KBM-7 (cell line): Measurements from ENCODE around the gene LDLRAD4.
"Not testable (repeated sequence)": the region's sequence is repeated elsewhere in the genome, so short reads cannot be mapped to it uniquely, and the experiment has no call there.

Experiments used
- DNase-seq: peaks from one replicate; pipeline ENCODE4 v3.0.0-alpha.2; 2015
- in situ Hi-C: fragments of 300-500 bp; cut with MboI; formaldehyde crosslinking; loops from 2 replicates; pipeline ENCODE4 v1.14.3; 2020; ENCODE audit warnings: low sequenced_read_pairs, low pct_unique_long_range_greater_than_20kb, mixed read lengths

The LDLRAD4 gene

DNA sequence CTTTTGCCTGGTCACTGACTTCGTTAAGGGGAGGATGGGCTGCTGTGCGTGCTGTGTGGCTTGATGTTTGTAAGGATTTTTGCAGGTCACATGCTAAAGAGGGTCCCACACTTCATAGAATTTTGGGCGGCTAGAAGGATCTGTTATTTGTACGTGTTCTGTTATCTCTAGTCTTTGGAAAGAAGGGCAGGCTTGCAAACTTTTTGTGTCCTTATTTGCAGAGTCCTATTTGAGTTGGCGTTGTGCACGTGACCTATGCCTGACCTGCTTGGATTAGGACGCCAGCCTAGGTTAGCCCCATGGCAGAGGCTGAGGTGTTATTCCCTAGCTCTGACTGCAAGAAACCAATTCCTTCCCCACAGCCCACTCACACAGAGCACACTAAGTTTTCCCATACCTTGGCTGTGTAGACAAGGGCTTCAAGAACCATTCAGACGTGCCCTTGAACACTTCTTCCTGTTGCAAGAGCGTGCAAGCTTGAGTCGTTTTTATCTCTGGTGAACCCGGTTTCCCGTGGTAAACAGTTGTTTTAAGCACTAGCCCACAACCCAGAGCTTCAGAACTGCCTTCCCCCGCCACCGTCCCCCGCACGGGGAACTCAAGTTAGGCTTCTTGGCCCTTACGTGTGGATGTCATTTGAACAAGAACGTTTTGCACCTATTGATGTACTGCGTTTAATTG, 94.6 kb downstream of the LDLRAD4 start:
- peak; percentile 50 for DNase-seq
- in situ Hi-C loops = no loop called here

DNA sequence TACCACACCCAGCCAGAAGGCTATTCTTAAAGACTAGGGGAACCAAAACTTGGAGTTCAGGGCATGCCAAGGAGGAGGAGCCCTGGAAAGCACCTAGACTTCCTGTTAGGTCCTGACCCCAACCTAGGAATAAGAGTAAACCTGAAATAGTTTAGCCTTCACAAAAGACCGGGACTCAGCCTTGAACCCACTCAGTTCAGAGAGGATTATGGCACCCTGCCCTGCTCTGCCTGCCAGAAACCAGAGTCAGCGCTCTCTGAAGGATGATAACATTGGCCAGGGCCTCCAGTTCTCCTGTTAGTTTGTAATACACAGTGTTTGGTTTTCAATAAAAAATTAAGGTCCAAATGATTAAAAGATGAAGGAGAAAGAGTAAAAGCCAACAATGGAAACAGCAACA, 96.4 kb downstream of the LDLRAD4 start:
- in situ Hi-C loops = no loop called here
- DNase-seq = no peak

DNA sequence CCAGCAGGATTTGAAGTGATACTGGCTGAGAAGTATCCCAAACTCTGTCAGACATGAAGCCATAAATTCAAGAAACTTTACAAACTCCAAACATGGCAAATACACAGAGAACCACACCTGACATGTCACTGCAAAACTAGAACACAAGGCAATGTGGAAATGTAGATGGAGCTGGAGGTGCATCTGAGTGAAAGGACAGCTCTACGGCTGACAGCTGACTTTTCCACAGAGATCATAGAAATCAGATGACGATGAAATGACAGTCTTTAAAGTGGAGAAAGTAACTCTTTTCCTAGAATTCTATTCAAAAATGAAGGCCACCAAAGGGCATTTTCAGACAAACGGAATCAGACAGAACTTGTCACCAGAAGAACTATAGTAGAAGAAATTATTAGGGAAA, 97.5 kb downstream of the LDLRAD4 start:
- no peak for DNase-seq
- in situ Hi-C loops = no loop called here

DNA sequence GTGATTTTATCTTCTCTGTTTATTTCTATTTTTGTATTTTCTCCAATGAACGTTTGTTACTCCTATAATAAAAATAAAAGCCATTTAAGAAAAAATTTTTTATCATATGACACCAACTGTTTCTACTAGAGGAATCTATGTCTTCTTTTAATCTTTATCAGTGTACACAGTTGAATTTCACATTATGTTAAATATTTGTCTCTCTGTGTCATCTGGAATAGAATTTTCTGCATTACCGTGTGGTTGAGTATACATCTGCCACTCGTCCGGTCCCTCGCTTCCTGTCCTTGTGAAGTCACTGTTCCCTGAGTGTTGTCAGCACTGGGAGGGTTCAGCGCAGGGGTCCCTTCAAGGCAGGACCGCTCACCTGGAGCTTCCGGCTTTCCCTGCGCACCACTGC, 99.2 kb downstream of the LDLRAD4 start:
- in situ Hi-C loops = no loop called here
- DNase-seq = no peak

DNA sequence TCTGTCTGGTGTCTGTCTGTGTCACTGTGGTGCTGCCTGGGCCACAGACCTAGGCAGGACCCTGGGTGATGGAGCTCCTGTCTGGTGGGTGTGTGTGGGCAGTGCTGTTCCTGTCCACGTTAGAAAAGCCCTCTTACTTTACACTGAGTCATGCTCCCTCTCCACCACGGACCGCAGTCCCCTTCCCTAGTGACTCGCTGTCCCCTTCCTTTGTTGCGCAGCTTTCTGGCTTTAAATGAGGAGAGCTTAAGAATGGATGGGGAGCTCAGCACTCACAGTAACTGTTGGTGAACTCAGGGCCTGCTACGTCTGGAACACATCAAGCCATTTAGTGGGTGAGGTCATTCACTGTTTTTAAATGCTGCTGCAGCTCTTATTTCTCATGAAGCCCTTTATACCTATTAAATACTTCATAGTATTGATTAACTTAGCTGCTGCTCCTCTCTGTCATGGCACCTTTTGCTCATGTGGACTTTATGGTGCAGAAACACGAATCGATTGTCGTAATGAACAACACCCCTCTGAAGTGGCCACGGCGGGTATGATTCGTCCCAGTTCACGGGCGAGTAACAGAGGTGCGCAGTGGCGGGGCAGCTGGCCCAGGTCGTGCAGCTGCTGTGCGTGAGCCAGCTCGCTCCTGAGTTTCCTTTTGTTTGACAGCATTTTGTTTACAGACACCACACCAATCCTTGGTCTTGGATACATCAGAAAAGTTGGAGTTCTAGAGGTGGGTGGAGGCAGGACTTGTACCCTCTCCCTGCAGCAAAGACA, 100.4 kb downstream of the LDLRAD4 start:
- DNase-seq = no peak
- in situ Hi-C loops = no loop called here

DNA sequence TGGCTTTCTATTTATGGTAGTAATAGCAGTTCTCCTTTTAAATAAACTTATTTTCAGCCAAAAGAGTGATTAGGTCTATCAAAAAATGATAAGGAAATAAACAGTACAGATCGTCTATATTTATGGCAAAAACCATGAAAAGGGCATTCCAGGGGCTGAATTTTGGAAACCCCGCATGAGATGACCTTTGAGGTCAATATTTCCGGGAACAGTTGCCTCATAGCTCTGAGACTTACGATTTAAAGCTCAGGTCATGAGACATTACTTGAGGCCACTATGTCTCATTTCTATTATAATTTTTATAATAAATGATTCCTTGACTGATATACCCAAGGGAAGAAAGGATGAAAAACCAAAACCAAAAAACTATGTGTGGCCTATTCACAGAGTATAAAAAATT, 101.1 kb downstream of the LDLRAD4 start:
- in situ Hi-C loops = no loop called here
- no peak for DNase-seq

DNA sequence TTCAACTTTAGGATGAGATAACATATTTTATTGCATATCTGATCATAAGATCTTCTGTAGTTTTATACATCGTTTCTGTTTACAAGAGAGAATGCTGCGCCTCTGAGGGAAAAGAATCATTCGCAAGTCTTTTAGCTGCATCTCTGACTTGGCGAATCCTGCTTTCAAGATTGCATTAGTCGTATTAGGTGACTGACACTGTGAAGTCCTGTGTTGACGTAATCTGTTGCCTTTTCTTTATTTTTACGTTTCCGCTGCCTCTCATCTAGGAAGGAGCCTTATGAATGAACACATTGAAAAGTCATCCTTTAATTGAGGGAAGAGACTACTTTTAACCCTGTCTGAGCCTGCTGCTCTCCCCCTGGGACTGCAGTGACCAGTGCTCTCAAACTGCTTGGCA, 101.5 kb downstream of the LDLRAD4 start:
- in situ Hi-C loops = no loop called here
- no peak for DNase-seq

DNA sequence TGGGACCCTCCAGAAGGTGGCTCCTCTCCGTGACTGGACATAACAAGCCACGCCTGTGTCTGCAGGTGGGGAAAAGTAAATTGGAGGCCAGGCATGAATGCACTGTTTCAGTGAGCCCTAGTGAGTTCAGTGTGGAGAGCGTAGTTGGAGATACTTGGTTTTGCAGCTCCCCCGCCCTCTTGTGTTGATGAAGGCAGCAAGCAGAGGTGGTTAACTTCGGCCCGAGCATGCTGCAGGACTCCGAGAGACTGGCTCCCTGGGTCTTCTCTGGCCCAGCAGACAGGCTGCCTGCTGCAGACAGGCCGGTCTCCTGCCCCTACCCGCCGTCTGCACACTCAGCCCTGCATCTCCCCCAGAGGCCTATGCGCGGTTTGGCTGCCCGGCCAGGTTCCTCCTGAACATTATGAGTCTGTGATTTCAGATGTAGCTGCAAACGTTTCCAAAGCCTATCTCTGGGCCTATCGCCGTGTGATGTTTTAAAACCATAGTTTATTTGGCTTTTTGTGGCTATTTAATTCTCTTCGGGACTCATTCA, 102.4 kb downstream of the LDLRAD4 start:
- DNase-seq = no peak
- in situ Hi-C loops = no loop called here

DNA sequence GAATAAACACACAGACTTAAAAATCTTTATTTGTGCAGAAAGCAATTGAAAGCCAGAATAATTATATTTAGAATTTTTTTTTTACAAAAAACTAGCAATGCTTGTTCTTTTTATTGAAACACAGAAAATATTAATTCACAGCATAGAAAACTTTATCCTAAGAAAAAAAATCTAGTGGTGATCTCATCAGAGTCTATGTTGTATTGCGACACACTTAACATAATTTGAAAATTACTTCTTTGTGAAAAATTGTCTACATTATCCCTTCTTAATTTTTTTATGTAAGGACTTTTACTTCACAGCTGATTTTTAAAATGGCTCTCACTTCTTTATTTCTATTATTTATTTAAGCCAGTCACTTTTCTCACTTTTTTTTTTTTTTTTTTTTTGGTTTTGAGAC, 103.4 kb downstream of the LDLRAD4 start:
- no peak for DNase-seq
- in situ Hi-C loops = no loop called here

DNA sequence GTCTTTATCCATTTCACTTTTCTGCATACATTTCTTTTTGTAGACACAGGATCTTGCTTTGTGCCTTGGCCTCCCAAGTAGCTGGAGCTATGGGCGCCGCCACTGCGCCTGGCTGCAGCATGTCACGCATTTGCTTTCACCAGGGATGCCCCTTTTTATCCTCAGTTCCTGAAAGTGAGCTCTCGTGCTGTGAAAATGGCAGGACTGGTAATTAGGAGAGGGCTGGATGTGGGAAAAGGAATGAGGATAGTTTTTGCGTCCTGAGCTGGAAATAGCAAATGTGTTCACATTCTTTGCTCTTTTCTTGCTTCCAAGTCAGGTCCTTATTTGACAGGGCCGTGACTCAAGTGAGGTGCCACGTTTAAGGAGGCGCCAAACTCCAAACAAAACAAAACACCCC, 104.6 kb downstream of the LDLRAD4 start:
- in situ Hi-C loops = no loop called here
- no peak for DNase-seq

DNA sequence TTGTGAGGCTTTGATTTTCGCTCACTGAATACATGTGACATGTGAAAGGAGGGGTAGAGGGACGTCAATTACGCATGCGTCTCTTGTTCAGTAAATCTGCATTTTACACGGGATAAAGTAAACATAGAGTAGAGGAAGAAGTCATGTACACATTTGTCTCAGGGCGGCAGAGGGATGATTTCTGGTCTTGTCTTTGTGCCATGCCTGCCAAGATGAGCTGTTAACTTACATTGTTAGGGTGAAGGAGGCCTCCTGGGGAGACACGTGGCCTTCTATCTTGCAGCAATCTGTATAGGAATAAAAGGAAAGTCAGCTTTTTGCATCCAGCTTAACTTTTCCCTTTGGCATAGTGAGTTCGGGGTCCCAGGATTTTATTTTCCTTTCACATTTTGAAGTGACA, 106.3 kb downstream of the LDLRAD4 start:
- no peak for DNase-seq
- in situ Hi-C loops = no loop called here

DNA sequence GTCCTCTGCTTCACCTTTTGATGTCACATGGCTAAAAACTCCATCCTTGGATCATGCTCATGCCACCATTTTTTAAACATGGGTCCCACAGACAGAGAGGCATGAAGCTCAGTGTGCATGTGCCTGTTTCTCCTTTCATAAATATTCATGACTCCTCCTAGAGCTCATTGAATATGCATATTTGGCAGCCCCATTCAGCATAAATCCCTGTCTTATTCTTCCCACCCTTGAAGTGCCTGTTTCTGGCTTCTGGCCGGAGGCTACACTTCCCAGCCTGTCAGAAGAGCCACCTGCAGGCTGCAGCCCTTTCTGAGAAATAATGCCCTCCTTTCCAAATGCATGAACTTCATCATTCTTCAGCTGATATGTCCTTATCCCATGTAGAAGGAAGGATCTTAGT, 109.7 kb downstream of the LDLRAD4 start:
- DNase-seq = no peak
- in situ Hi-C loops = no loop called here

DNA sequence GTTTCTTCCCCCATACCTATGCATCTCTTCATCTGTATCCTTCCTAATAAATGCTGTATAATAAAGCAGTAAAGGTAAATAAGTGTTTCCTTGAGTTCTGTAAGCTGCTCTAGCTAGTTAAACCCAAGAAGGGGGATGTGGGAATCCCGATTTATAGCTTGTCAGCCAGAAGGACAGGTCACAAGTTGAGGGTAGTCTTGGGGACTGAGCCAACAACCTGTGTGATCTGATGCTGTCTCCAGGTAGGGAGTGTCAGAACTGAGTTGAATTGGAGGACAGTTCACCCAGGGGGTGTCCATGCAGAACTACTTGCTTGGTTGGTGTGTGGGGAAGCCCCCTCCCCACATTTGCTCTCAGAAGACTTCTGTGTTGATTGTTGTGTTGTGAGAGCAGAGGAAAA, 112.4 kb downstream of the LDLRAD4 start:
- in situ Hi-C loops = no loop called here
- DNase-seq = no peak

DNA sequence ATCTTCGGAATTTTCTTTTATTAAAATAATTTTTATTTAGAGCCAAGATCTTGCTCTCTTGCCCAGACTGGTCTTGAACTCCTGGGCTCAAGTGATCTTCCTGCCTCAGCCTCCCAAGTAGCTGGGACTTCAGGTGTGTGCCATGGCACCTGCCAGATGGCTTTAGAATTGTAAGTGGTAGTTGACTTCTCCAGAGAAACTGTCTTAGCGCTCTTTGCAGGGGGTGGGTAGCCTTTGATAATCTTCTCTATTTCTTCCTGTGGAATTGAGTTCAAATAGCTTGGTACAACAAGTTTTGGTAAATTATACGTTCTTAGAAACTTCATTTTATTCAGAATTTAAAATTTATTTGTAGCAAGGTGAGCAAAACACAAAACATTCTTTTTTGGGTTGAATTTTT, 113.3 kb downstream of the LDLRAD4 start:
- in situ Hi-C loops = no loop called here
- no peak for DNase-seq

DNA sequence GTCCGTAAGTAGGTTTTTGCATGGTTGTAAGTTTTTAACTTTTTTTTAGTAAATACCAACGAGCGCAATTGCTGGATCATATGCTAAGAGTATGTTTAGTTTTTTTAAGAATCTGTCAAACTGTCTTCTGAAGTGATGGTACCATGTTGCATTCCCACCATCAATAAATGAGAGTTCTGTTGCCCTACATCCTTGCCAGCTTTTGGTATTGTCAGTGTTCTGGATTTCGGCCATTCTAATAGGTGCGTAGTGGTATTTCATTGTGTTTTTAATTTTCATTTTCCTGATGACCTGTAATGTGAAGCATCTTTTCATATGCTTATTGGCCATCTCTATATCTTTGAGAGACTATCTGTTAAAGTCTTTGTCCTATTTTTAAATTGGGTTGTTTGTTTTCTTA, 114.3 kb downstream of the LDLRAD4 start:
- in situ Hi-C loops = no loop called here
- no peak for DNase-seq

DNA sequence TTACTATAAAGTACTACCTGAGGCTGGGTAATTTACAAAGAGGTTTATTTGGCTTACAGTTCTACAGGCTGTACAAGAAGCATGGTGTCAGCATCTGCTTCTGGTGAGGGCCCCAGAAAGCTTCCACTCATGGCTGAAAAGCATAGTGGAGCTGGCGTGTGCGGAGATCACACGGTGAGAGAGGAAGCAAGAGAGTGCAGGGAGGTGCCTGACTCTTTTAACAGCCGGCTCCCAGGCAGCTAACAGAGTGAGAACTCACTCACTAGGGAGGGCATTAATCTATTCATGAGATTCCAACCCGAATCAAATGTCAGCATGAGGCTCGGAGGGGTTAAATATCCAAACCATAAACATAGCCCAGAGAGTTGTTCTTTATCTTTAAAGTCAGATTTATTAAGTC, 117.3 kb downstream of the LDLRAD4 start:
- no peak for DNase-seq
- in situ Hi-C loops = no loop called here

DNA sequence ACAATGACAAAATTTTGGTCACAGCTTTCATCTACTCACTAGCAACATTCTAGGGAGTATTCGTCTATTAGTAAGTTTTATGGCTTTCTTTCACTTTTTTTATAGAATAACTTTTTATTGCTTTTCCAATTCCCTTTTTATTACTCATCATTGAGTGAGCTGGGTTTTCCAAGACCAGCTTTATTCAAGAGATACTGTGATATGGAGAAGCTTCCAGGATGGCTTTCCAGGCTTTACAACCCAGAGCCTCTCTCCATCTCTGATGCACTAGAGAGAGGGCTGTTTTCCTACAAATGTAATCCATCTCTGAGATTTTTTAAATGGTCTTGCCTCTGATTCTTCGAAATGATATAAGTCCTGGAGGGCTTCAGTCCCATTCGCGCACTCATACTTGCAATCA, 118.3 kb downstream of the LDLRAD4 start:
- no peak for DNase-seq
- in situ Hi-C loops = no loop called here

DNA sequence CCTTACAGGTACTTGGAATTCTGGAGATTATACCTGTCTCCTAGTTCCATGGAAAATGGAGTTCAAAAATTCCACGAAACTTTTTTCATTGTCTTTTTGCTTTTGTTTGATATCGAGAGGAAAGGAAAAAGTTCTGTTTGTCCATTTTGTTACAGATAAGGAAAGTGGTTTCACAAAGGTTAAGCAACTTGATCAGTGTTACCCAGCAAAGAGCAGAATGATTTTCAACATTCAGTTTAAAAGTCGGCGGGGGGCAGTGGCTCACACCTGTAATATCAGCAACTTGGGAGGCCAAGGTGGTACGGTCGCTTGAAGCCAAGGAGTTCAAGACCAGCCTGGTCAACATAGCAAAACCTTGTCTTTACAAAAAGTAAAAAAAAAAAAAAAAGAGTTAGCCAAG, 118.8 kb downstream of the LDLRAD4 start:
- in situ Hi-C loops = no loop called here
- DNase-seq = no peak

DNA sequence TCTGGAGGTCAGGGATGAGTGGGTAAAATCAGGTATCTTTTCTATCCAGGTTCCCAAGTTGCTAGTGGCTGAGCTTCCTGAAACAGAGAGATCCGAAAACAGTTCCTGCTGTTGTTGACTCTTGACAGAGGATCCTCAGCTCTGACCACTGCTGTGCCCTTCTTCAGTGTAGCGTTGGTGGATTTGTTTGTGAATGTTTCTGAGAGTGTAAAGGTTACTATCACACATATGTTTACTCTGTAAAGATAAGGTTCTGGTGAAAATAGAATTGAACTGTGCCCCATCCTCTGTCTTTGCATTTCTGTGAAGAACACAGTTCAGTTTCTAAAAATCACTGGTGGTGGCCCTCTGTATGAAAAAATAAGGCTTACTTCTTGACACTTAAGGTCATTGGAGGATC, 119.8 kb downstream of the LDLRAD4 start:
- in situ Hi-C loops = no loop called here

DNA sequence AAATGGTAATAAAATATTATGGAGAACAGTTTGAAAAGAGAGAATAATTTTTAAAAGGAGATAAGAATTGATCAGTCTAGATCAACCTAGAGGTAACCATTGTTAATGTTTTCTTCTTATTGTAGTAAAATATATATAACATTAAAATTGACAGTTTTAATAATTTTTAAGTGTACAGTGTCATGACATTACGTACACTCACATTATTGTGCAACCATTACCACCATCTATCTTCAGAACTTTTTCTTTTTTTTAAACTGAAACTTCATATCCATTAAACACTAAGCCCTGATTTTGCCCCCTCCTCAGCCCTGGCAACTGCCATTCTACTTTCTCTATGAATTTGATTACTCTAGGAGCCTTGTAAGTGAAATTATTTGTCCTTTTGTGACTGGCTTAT, 121.1 kb downstream of the LDLRAD4 start:
- DNase-seq = no peak
- in situ Hi-C loops = no loop called here

More for the DNA sequence above, 119.8 kb downstream of the LDLRAD4 start:
- no peak for DNase-seq

DNA sequence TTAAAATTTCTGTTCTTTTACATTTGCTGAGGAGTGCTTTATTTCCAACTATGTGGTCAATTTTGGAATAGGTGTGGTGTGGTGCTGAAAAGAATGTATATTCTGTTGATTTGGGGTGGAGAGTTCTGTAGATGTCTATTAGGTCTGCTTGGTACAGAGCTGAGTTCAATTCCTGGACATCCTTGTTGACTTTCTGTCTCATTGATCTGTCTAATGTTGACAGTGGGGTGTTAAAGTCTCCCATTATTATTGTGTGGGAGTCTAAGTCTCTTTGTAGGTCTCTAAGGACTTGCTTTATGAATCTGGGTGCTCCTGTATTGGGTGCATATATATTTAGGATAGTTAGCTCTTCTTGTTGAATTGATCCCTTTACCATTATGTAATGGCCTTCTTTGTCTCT, 127.9 kb downstream of the LDLRAD4 start:
- DNase-seq, in situ Hi-C loops: not testable (repeated sequence)
